GM18907 (cell line): ENCODE results near the gene EMD.

Experiments
- ATAC-seq: cut with Tn5 transposase; IDR thresholded peaks from one replicate; pipeline ENCODE4 v1.9.1; 2021; ENCODE audit warnings: mild to moderate bottlenecking, moderate library complexity; ENCODE audit not compliant: unreplicated experiment

The EMD gene

GRCh38 chrX:154371017-154371788, 7.9 kb upstream of the EMD start:
- peak; percentile 45 for ATAC-seq

DNA sequence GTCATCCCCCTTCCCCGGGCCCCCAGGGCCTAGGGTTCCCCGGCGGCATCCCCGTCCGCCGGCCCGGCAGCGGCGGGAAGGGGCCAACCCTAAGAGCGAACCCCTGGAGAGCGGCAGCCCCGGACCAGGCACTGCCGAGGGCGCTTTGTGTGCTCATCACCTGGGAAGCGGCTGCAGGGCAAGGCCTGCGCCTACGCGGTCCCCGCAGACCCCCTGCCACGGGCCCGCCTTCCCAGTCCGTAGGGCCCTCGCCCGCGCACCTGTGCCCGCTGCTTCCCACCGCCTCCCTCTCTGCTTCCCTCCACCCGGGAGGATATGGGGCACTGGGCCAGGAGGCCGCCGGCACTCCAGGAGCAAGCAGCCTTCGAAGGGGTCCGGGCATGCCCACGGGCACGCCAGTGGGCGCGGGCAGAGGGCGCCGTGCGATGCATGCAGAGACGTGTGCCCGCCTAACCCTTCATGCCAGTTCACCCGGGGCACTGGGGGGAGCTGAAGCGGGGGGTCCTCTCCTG, 7.2 kb upstream of the EMD start:
- ATAC-seq, result no peak

DNA sequence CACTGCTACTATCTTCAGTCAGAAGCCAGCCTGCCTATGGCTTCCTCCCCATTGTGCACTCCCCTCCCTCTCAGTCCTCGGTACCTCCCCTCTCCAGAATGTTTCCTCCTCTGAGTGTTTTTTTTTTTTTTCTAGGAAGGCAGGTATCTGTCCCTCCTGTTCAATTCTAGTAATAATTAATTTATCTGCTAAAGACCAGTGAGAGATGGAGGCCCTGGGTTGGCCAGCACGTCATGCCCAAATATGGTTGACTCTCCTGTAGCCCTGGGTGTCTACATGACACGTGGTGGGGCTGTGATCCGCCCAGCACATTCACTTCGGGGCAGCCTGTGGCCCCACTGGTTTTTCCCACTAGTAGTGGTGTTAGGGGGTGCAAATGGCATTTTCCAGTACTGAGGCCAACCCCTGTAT, 6.5 kb upstream of the EMD start:
- no peak for ATAC-seq

DNA sequence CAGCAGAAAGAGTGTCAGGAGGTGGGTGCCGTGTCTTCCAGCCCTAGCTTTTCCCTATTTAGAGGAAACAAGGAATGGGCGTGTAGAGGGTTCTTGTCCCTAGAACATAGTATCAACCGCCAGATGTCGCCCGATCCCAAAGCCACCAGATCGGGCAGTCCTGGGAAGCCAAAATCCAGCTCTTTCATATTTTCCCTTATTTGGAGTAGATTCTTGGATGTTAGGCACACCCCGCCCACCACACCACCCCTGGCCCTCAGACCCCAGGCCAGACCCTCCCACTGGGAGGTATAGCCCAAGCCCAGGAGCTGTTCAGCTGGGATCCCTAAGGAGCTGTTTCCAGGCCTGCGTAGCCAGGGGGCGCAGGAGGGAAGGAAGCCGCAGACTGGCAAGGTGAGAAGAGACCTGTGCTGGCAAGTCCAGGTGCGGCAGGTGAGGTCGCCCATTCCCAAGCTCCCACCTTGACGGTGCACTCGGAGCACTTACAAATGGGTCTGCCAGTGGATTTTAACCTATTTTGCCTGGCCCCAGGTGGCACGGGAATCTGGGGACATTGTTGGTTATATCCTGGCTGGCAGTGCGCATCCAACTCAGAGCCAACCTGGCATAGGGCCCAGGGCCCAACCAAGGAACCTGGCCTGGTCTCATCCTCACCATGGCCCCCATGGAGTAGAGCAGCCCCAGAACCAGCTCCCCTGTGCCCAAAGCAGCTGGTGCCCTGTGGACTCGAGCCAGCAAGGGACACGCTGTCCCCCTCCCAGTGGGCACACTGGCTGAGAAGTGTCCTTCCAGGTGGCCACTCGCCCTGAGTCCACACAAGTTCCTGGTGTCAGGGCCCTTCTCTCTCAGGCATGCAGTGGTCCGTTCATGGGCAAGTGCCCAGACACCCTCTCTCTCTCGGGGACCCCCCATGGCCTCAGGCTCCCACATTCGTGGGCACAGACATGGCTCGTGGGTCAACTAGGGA, 5.5 kb upstream of the EMD start:
- no peak for ATAC-seq

GRCh38 chrX:154374313-154375155, 4.6 kb upstream of the EMD start, which contains the start of gene FLNA:
Gene FLNA (minus strand): TSS chrX:154374634. CDS start chrX:154371245, 3,389 bp downstream.
- ATAC-seq, result no peak

DNA sequence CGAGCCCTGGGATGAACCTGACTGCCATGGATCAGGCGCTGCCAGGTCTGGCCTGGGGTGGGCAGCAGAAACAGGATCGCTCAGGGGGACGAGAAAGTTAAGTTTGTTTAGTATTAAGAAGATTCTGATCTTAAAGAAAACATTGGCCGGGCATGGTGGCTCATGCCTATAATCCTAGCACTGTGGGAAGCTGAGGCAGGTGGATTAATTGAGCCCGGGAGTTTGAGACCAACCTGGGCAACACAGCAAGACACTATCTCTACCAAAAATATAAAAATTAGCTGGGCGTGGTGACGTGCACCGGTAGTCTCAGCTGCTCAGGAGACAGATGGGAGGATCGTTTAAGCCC, 4.0 kb upstream of the EMD start:
- no peak for ATAC-seq

- no peak for ATAC-seq
Observed at GRCh38 chrX:154376774-154377173, 2.3 kb upstream of the EMD start.

- peak; percentile 1 for ATAC-seq
Observed at GRCh38 chrX:154378059-154378798, 866 bp upstream of the EMD start.

GRCh38 chrX:154379569-154379951, 465 bp downstream of the EMD start:
- ATAC-seq, result no peak

- ATAC-seq, result no peak
Observed at GRCh38 chrX:154380153-154380552, 1.1 kb downstream of the EMD start.

- ATAC-seq, result no peak
Observed at GRCh38 chrX:154380787-154381186, 1.7 kb downstream of the EMD start.

DNA sequence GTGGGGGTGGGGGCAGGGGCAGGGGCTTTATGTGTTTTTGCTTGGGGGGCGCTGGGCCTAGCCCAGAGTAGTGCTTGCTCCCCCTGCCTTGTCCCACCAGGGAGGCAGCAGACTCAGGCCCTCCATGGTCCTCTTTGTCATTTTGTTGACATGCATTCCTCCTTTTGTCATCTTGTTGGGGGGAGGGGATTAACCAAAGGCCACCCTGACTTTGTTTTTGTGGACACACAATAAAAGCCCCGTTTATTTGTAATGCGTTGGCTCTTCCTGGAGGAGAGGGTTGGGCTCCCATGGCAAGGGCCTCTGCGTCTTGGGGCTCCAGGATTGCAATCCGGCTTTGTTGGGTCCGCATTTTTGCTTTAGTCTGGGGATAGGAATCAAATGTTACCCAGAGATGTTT, 2.2 kb downstream of the EMD start:
- no peak for ATAC-seq

- no peak for ATAC-seq
Observed at GRCh38 chrX:154382483-154383069, 3.5 kb downstream of the EMD start.

DNA sequence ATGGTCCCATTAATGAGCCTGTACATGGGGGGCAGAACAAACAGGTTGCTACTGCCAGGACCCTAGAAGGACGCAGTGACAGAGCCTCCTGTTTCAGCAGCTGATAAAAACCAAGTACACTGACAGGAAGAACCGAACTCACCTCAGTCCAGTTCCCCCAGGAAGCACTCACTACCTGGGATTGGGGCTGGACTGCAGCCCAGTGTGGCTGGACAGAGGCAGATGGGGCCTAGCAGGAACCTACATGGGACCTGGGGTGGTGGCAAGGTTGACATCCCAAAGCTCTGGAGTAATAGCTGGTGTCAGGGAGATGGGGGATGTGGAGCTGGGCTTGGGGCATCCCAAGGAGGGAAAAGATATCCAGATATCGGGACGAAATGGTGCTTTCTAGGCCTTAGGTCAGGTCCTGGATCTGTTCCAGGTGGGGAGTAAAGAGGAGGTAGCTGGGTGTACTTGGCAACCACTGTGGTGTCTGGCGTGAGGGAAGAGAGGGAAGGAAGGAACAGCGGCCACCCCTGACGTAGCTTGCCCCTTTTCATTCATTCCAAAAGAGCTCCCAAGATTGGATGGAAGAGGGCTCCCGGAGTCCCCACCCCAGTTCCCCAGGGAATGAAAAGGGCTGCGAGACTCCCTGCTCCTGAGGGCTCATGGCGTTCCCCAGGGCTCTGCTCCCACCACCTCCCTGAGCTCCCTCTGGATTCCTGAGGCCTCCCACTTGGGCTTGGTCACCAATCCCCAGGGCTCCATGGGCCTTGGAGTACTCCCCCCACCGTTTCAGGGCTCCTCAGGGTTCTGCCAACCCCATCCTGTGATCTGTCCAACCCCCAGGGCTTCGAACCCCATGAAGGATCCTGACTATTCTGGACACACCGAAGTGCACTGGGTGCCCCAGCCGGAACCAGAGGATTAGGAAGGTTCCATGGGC, 4.5 kb downstream of the EMD start:
- ATAC-seq, result no peak

DNA sequence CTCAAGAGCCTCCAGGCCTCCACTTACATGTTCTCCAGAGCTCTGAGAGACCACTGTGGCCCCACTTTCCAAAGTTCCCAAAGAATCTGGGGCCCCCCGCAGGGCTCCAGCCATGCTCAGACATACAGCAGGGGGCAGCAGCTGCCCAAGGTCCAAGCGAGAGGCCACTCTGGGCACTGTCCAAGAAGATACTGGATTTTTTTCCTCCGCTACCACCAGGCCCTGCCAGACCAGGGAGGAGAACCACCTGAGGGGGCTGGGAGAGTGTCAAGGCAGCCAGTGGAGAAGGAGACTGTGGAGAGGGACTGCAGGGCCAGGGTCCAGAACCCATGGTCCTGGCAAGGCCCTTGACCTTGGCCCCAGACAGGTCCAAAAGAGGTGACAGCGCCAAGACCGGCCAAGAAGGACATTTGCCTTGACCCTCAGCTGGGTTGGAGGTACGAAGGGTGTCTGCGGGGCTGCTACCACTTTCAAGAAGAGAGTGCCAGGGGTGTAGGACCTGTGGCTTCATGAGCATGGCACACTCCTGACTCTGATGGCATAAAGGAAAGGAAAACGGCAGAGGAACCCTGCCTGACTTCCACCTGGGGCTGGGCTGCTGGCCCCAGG, 5.3 kb downstream of the EMD start:
- no peak for ATAC-seq

DNA sequence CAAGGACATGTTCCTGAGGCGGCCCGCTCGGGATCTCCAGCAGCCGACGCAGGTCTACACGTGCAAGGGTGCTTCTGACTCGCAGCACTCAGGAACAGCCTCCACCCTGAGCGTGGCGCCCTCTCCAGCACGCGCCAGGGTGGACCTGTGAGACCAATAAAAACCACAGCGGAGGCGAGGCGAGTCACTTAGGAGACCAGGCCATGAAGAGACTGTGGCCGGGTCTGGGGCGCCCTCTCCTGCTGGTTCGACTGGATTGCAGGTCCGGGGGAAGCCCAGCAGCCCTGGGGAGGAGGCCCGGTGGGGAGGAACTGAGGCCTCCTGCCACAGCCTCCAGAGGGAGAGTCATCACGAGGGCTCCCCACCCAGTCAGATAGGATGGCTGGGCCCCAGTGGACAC, 9.0 kb downstream of the EMD start:
- peak; percentile 32 for ATAC-seq

DNA sequence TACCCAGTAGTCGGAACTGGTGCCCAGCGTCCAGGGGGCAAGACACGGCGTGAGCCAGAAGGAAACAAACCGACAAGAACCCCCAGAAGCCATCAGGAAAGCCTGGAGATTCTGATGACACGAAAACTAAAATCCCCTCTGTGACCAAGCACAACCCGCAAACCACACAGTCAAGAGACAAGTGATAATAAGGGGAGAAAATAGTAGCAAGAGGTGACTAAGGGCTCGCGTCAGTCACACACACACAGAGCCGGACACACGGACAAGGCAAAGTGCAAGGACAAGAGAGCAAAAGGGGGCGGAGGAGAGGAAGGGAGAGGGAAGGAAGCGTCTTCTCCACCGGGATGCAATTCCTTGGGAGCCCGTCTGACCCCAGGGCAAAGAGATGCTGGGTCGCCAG, 9.6 kb downstream of the EMD start:
- peak; percentile 30 for ATAC-seq
